NCI-H524 treated with DMSO at 0.1 percent for 48 hours (cell line): ENCODE data around the gene CACNA1E.

ENCODE experiments used
- DNase-seq: peaks from one replicate; lab custom pipeline; 2025; lab: John Stamatoyannopoulos, UW

CACNA1E gene

DNA sequence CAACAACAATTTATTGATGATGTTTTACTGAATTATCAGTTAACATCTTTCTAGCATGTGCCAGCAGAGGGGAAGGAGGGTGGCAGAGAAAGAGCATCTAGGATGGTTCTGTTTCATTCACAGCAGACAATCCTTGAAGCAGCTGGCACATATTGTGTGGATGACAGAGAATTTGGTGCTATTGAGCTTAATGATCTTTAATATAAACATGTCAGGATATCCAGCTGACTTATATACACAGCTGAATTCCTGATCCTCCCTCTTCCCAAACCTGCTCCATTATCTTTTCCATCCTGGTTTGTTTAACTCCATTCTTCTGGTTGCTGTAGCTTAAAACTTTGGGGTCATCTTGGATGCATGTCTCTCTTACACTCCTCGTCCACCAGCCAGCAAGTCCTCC lies 218.6 kb downstream of the CACNA1E start:
- no peak for DNase-seq

DNA sequence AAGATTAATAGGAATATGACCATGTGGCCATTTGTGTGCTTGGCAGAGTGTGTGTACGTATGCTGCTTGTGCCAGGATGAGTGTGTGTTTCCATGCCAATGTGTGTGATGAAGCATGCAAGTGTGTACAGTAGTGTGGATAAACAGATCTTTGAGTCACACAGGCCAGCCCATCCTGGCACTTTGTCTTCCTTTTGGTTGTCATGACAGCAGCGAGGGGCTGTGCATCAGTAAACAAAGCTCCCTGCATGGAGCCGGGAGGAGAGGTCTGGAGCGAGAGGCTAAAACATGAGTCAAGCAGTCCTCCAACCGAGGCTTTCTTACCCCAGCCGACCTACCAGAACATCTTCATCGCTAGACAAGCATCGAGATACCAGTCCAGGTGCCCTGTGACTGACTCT lies 221.2 kb downstream of the CACNA1E start:
- DNase-seq = no peak

DNA sequence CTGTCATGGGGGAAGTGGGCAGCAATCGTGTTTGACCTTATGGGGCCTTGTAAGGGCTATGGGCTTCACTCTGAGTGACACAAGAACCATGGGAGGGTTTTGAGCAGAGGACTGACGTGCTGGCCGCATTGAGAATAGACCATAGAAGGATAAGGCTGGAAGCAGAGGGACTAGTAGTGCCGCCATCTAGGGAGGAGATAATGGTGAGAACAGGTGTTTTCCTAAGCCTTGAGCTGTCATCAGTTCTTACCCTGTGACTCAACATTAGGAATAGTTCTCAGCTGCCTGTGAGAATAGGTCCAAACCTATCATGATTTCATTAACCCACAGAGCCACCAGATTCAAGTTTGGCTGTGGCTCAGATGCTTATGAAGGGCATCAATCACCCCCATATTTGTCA lies 228.5 kb downstream of the CACNA1E start:
- no peak for DNase-seq

DNA sequence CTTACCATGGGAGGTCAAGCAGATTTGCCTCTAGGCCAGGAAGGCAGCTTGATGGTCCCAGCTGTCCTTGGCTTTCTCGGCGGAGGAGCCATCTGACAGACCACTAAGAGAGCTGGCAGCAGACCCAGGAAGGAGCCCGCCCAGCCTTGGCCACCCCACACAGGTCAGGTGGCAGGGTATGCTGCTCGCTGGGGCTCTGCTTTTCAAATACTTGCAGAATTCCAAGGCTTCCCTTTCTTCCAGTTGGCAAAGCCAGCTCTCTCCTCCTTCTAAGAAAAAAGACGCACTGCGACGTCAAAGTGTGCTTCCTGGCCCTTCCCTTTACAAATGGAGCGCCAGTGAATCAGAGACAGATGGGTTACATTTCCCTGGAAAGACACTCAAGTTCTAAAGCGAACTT lies 229.4 kb downstream of the CACNA1E start:
- no peak for DNase-seq

DNA sequence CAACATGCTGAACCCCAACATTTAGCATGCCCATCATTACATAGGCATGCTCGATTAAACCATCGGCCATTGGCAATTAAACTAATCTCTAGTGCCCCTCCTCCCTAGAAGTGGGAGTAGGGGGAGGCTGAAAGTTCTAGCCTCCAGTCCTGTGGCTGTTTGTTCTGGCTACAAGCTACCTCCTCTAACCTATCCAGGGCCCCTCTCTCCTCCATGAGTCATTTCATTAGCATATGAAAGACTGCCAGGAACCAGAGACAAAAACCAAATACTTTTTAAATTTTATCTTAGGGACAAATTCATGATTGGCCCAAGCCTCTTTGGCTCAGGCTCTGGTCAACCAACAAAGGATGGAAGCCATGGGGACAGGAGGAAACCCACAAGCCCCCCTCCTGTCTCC lies 231.1 kb downstream of the CACNA1E start:
- no peak for DNase-seq

DNA sequence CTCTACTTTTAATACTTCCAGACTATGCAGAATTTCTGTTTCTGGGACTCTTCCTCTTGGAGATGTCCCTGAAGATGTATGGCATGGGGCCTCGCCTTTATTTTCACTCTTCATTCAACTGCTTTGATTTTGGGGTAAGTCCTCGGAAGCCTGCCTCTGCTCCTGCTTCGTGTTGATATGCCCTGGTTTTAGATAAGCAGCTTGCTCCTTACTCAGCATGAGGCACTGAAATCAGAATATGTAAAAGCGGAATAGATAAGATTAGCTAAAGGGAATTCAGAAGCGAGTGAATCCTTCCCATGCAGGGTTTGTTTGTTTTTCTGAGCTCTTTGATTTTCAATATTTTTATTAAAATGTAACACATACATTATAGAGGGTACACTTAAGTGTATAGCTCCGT lies 234.7 kb downstream of the CACNA1E start:
- no peak for DNase-seq

DNA sequence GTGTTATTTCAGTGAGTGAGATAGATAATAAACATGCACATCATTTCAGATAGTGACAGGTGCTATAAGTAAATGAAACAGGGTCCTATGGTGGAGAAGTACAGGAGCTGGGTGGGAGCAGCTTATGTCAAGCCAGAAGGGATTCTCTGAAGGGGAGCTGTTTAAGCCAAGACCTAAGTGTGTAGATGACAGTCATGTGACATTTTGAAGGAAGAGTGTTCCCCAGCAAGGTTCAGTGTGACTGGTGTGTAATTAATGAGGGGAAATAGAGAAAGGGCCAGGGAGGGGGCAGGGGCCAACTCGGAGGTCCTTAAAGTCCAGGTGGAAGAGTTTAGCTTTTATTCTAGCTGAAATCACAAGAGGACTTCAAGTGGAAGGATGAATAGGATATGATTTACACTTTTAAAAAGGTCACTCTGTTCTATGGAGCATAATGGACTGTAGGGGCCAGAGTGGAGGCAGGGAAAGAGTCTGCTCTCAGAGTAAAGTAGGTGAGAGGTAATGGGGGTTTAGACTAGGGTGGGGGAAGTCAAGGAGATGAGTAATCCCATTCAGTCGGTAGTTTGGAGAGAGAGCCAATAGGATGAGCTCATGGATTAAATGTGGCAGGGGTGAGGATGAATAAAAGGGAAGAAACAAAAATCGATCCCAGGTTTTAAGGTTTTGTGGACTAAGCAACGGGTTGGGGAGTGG lies 243.1 kb downstream of the CACNA1E start:
- no peak for DNase-seq

DNA sequence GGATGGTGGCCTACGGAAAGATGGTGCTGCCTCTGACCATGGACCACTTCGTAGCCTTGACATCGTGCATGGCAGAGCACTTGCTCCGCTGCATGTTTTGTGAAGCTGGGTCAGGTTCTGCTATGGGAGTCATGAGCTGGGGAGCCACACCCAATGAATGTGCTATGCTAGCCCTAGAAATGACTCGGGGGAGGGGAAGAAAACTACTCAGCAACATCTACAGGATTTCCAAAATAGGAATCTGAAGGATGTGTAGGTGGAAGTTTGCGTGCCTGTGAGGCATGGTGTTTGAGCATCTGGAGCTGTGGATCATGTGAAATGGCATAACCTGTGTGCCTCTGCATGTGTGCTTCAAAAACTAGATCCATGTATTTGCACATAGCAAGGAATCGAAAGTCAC lies 247.3 kb downstream of the CACNA1E start:
- DNase-seq = no peak

DNA sequence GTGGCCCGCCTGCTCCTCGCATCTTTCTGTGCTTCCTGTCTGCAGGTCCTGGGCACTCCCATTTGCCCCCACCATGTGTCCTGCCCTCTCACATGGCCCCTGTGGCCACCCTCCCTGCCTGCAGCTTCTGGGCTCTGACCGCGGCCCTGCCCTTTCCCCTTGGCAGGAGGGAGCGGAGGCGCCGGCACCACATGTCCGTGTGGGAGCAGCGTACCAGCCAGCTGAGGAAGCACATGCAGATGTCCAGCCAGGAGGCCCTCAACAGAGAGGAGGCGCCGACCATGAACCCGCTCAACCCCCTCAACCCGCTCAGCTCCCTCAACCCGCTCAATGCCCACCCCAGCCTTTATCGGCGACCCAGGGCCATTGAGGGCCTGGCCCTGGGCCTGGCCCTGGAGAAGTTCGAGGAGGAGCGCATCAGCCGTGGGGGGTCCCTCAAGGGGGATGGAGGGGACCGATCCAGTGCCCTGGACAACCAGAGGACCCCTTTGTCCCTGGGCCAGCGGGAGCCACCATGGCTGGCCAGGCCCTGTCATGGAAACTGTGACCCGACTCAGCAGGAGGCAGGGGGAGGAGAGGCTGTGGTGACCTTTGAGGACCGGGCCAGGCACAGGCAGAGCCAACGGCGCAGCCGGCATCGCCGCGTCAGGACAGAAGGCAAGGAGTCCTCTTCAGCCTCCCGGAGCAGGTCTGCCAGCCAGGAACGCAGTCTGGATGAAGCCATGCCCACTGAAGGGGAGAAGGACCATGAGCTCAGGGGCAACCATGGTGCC lies 249.1 kb downstream of the CACNA1E start:
- DNase-seq = no peak

DNA sequence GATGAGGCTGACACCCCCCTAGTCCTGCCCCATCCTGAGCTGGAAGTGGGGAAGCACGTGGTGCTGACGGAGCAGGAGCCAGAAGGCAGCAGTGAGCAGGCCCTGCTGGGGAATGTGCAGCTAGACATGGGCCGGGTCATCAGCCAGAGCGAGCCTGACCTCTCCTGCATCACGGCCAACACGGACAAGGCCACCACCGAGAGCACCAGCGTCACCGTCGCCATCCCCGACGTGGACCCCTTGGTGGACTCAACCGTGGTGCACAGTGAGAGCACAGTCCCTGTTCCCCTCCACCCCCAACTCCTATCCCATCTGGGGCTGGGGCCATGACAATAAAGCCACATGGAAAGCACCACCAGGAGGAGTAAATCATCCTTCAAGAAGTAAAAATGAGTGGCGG lies 250.2 kb downstream of the CACNA1E start:
- DNase-seq = no peak

DNA sequence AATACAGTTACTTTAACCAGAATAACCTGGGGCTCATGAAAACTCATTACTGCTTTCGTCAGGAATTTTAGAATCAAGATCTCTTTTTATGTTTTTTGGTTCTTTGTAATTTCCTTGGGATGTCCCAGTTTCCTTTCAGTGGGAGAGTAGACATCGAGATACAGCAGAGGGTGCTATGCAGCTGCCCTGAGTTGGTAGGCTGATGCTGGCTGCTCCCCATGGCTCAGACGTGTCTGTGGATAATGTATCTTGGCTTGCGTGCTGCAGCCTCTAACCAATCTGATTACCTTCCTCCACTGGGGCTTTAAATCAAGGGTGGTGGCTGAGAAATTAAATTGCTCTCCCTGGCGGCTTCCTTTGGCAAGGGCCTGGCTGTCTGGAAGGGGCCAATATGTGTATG lies 253.7 kb downstream of the CACNA1E start:
- DNase-seq = no peak

DNA sequence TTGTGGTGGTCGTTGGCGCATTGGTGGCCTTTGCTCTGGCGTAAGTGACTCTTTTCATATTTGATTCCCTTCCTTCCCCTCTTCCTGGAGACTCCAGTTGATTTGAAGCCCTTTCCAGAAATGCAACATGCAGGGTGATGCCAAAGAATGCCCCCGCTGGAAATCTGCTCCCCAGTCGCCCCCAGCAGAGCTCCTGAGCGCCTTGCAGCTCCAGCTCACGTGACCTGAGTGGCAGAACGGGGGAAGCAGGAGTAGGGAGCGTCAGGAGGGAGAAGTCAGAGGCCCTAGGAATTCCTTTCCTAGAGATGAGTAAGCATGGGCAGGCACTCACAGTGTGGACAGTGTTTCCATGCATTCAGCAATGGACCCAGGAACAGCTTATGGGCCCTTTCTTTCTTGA lies 255.9 kb downstream of the CACNA1E start:
- no peak for DNase-seq

DNA sequence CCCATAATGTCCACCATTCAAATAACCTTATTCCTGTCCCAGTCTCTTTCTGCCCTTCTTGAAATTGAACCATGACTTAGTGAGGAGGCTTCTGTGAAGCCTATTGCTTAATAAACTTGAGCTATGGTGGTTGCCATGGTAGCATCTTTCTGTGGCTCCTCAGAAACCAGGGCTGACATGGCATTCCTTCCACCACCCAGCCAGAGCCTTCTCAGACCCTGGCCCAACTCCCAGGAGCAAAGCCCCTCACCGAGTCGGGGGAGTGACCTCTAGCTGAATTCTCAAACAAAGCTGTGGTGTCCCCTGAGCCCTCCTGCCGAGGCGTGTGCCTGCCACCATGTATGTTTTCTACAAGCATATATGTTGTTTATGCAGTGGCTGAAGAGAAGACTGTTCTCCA lies 259.1 kb downstream of the CACNA1E start:
- DNase-seq = no peak

DNA sequence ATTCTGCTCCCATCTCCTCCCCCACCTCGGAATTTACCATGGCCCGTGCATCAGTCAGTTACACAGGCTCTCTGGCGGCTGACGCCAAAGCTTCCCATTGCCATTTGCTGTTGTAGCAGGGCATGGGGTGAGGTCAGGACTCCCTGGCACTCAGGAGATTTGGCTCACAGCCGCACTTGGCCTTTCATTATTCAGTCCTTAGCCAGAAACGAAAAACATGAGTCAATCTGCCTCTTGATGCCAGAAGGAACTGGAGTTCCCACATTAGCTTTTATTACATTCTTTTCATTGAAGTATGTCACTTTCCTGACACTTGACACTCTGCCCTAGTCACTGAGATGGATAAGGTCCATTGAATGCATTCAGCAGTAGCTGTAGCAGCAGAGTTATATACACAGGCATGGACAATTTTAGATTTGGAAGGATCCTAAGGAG lies 260.6 kb downstream of the CACNA1E start:
- no peak for DNase-seq

DNA sequence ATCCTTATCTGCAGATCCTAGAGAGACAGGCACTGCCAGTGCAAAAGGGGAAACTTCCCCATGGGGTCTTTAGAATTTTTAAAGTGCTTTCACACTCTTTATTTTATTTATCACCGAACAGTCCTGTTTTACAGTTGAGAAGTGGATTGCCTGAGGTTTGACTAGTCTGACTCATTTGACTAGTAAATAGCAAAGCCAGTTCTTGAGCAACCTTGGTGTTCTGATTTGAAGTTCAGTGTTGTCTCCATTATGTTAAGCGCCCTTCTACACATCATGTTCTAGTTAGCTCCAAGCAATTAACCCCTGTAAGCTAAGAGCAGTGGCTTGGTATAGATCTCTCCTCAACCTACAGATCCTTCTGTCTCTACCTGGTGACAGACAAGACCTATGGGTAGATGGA lies 262.9 kb downstream of the CACNA1E start:
- DNase-seq = no peak

DNA sequence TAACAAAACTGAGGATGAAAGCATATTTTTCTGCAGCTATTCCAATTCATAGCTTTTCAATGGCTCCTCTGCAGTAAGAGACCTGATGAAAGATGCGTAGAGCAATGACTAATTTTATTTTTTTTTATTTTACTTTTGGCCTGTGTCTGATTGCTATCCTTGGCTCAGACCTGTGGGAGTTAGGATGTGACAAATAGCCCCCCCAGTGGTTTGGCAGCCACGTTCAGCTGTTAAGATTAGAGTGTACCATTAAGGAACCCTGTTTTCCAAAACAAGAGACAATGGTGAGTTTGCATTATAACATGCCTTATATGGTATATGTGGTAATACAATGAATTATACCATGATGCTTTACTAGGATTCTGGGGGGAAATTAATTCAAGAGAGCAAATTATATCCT lies 264.7 kb downstream of the CACNA1E start:
- DNase-seq = no peak

DNA sequence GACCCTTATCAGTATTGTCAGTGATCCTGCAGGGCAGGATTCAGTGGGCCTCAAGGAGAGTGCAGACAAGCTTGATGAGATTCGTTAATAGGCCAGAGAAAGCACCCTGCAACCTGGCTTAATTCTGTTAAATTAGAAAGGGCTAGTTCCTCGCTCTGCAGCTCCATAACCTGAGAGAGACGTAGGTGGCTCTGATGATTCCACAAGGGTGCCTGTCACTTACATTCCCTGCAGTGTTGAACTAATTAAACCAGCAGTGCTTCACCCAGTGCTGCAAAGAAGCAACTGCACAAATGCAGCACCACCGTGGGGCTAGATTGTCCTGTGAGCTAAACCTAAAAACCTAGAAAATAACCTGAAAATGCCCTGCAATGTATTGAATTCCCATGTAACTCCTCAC lies 270.8 kb downstream of the CACNA1E start:
- DNase-seq = no peak

DNA sequence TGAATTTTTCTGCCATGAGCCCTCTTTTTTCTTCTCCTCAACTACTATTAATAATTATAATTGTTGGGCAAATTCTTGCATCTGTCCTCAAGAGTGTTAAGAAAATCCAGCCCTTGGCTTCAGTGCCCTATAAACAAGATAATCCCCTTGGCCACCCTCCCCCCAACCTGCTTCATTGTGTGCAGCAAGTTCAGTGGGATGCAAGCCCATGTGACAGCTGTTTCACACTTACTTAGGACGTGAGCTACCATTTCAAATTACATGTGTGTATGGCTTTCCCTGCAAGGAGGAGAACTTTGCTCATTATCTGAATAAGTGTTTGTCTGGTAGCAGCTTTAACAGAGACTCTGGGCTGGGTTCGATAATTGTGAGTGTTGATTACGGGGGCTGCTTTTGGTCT lies 276.2 kb downstream of the CACNA1E start:
- DNase-seq = peak; percentile 91

DNA sequence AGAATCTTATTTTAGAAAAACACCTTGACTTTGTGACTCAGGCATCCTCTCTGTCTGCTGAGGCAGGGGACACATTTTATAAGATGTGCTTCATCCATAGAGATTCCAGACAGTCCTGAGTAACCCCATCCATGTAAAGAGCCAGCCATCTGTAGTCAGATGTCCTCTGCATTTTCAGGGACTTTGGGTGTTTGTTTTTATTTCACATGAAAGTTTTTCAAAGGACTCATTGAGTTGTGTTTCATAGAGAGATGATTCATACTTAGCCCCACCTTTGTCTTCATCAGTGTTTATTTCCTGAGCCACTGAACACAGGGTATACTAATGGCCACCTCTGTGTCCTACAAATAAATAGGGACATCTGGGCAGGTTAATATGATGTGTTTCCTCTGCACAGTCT lies 280.4 kb downstream of the CACNA1E start:
- no peak for DNase-seq

DNA sequence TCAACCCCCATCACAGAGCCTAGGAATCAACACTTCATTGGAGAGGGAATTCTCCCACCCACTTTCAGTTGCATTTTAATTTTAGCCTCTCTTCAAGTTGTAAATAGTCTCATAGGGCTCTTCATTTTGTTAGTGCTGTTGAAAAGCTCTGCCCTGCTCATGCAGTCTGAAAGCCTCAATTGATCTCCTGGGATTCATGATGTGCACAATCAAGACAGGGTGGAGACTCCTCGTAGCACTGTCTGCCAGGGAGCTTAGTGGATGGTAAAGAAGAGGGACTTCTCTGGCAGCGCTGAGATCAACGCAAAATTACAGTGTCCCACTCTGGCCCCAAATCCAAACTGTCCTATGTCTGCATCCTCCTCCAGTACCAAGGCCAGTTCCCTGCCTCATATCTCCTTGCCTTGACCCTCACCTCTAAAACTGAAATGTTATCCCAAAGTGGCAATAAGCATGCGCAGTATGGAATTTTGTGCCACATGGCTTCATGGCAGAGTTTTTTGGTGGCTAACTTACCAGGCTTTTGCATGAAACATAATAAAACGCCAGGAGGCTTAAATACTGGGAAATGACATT lies 282.2 kb downstream of the CACNA1E start:
- DNase-seq = no peak

DNA sequence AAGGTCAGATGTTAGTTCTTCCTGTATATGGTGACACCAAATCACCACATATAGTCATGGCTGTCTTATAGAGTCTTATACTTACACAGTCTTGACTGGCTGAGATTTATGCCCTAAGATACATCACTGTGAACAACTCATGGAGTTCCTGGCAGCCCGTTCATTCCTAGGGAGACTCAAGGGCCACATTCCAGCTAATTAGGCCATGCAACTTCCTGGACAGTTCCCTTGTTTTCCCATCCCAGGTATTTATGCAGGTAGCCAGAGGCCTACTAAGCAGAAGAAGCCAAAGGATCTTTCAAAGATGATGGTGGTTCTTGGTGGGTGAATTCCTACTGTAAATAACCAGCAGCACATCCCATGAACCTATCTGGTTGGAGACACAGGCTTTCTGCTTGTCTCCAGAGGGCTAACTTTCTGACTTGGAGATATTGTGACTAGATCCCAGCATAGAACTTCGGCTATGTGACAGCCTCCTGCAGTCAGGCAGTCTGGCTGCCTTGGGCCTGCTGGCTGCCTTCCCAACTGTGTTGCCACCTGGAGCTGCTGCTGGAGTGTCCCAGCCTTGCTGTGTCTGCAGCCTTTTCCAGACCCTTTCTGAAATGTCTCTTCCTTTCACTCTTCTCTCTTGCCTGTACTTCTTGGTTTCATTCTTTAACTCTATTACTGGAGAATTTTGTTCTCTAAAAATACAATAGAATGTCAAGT lies 283.8 kb downstream of the CACNA1E start:
- DNase-seq = no peak

DNA sequence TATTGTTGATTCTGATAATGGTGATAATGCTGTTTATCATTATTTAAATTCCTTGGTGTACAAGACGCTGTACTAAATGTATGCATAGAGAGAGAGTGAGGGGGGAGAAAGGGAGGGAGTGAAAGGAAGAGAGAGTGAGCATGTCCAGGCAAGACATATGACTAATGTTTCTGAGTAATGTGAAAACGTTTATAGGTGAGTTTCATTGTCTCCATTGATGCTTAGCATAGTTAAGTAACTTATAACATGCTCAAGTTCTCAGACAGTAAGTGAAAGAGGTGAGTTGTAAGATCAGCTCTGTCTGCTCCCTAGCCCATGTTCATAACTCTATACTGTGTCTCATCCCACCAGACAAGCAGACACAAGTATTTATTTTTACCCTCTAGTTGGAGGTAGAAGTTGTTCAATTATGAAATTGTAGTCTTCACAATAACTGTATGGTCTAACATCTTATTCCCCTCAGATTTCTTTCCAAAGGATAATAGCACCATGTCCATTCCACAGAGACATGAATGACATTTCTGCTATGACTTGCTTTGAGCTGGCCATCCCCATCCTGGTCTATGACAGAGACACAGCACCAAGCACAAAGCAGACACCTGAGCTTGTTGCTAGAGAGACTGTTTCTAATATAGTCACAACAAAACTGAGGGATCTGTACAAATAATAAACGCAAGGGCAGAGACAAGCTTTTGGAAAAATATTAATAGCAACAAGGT lies 285.1 kb downstream of the CACNA1E start:
- DNase-seq = no peak
